HG03135 (cell line): ENCODE results near the gene ADAM10.
A peak's percentile ranks its signal among the peaks of the same experiment; 100 is the strongest.
"Not testable (repeated sequence)": the region's sequence is repeated elsewhere in the genome, so short reads cannot be mapped to it uniquely, and the experiment has no call there.

ENCODE experiments used
- ATAC-seq: cut with Tn5 transposase; IDR thresholded peaks from one replicate; pipeline ENCODE4 v1.9.1; 2021; ENCODE audit warnings: mild to moderate bottlenecking, moderate library complexity; ENCODE audit not compliant: unreplicated experiment

ADAM10 gene, protein sequence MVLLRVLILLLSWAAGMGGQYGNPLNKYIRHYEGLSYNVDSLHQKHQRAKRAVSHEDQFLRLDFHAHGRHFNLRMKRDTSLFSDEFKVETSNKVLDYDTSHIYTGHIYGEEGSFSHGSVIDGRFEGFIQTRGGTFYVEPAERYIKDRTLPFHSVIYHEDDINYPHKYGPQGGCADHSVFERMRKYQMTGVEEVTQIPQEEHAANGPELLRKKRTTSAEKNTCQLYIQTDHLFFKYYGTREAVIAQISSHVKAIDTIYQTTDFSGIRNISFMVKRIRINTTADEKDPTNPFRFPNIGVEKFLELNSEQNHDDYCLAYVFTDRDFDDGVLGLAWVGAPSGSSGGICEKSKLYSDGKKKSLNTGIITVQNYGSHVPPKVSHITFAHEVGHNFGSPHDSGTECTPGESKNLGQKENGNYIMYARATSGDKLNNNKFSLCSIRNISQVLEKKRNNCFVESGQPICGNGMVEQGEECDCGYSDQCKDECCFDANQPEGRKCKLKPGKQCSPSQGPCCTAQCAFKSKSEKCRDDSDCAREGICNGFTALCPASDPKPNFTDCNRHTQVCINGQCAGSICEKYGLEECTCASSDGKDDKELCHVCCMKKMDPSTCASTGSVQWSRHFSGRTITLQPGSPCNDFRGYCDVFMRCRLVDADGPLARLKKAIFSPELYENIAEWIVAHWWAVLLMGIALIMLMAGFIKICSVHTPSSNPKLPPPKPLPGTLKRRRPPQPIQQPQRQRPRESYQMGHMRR

DNA sequence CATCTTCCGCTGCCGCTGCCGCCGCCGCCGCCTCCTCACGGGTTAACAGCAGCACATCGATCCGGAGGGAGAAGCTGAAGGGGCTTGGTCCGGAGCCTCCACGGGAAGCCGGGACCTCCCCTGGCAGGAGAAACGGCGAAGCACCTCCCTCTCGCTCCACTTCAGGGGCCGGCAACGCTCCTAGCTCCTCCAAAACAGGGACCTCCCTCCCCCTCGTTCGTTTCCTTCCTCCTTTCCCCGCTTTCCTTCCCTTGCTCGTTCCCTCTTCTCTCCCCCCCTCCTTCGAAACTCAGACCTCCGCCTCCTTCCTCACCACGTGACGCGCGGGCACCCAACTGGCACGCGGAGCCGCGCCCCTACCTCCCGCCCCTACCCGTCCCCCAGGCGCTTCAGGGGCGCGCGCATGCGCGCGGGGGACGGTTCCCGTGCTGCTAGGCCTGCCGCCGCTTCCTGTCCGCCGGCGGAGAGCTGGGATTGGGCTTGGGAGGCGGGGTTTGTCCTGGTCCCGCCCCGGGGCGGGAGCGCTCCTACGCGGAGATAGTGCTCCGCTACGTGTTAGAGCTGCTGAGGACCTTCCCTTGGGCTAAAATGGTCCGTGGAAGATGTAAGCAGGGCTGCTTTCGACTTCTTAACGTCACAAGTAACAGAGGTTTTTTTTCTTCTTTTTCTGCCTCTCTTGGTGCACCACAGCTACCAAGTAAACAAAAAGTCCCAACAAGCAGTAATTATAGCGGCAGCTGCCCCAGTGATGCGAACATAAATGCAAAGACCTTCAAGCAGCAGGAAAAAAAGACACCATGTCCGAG is at the start of gene ADAM10:
Gene ADAM10, minus strand, starts transcription at position 176 of the 806 bp plus-strand sequence. Its CDS starts 173 bp downstream, at position 3.
- ATAC-seq = peak; percentile 79

DNA sequence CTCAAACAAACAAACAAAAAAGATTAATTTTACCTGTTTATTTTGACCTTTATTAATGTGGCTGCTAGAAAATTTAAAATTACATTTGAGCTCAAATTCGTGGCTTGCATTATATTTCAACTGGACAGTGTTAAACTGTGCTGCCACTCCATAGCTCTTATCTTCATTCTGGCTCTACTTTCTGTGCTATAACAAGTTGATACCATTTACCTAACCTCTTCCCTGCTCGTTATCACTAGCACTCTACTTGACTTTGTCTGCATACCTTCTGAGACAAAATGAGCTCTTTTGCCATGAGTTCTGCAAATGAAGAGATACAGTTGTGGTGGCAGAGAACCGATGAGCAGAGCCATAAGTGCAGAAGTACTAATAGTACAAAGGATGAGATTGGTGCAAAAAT is 48.0 kb upstream of the ADAM10 start:
- no peak for ATAC-seq

DNA sequence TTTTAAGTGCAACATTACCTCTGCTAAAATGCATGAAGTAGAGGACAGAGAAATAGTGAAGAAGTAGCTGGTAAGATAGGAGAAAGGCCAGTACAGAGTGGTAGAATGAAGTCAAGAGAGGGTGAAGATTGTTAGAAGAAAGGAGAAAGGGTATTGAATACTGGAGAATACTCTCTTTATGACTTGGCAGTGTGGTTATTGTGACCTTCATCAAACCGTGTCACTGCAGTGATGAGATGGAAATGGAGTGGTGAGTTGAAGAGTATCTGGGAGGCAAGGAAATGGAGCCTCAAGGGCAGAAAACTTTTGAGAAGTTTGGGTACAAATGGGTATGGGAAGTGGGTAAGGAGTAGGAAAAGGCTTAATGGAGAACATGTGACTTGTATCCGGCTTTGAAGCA is 46.3 kb upstream of the ADAM10 start:
- no peak for ATAC-seq

DNA sequence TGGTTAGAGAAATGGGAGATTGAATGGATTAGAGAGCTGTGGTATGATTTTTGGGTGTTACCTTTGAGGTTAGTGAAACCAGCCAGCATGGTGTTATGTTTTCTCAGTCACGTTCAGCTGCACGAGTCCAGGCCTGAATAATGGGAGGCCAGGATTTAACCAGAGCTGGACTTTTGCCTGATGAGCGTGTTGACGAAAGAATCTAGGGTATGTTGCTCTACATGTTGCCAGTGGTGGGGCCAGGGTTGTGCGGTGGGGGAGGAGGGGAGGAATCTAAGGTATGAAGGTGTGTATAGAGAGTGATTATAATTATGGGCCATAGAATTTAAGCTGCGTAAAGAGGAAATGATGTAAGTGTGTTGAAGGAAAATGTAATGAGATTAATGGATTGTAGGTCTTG is 44.4 kb upstream of the ADAM10 start:
- no peak for ATAC-seq

DNA sequence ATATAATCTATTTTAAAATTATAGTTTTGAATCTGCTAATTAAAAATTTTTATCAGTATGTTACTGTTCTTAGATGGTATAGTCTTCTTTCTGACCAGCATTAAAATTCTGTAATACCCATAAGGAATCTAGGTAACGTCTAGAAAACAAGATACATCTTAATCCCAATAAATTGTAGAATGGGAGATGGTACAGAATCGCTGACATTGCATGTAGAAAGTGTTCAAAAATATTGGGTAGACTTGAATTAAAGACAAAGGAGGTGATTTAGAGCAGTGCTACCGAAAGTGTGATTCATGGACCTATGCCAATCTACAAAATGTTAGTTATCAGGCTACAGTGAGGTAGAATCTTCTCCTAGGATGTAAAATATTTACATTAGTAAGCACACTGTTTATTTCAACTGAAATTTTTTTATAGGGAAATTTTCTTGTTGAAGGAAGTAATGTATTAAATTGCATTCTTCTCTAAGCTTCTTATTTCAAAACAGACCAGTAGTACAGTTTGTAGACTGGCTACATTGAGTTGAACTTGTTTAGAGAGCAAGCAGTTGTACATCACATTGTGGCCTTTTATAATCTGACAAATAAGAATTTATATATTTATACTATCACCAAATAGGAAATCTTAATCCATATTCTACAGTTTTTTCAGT is 38.7 kb upstream of the ADAM10 start:
- no peak for ATAC-seq

DNA sequence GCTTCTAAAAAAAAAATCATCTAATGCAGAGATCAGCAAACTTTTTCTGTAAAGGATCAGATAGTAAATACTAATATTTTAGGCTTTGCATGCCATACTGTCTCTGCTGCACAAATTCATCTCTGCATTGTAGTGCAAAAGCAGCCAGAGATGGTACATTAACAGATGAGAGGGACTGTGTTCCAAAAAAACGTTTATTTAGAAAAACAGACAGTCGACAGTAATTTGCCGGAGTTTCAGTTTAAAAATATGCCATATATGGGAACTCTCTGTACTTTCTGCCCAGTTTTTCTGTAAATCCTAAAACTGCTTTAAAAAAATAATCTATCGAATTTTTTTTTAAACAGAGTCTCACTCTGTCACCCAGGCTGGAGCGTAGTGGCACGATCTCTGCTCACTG is 35.8 kb upstream of the ADAM10 start:
- ATAC-seq = no peak

DNA sequence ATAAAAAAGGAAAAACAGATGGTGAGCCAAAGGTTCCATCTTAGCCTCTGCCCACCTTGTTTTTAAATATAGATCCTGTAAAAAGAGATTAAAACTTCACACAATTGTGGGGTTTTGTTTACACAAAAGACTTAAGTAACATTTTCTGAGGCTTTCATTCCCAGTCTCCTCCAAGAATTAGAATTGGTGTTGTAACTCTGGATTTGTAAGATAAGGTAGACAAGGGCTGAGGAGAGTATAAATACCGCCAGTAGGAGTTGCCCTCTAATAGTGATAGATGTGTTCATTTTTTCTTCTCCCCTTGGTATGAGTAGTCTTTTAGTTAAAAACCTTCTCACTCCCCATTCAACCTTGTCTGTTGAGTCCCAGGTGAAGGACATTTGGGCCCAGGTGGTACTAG is 30.0 kb upstream of the ADAM10 start:
- no peak for ATAC-seq

DNA sequence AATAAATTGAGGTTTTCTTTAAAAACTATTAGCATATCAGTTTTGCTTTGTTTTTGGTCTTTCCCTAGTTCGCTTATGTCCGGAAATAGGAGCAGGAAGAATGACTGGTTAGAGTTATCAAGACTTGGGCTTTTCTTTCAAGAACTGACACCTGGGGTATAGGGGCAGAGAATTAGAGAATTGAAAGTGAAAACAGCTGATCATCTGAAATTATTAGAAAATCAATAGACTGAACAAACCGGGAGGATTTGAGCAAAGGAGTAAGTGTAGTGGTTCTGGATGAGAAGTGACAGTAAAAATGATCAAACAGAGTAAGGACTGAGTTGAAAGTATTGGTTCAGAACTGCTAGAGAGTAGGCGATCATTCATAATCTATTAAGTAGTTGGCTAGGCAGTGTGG is 27.6 kb upstream of the ADAM10 start:
- peak; percentile 63 for ATAC-seq

DNA sequence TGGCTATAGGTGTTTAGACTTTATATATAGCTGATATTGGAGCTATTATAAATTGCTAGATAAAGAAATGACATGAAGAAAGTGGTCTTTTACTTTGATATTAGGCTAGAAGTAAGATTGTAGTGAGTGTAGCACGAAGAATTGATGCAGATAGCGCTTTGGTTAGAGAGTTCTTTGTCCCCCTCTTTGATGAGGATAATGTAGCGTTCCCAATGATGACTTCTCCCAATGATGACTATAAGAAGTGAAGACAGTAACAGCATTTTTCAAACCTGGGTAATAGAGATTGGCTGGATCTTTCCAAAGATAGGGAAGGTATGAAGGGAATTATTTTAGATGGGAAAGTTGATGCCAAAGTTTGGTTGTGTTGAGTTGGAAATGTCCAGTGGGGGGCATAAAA is 25.9 kb upstream of the ADAM10 start:
- ATAC-seq = no peak

DNA sequence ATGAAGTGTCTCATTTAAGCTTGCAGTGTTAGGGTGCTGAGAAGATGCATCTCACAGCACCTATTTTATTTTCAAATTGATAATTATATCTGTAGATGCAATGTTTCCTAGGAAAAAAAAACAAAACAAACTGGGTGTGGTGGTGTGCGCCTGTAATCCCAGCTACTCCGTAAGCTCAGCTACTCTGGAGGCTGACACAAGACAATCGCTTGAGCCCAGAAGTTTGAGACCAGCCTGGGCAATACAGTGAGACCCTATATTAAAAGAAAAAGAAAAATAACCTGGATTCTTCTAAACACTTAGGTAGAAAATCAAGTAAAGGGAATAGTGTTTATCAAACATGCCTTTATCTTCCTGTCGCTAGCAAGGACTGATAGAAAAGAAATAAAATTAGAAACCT is 23.5 kb upstream of the ADAM10 start:
- no peak for ATAC-seq

DNA sequence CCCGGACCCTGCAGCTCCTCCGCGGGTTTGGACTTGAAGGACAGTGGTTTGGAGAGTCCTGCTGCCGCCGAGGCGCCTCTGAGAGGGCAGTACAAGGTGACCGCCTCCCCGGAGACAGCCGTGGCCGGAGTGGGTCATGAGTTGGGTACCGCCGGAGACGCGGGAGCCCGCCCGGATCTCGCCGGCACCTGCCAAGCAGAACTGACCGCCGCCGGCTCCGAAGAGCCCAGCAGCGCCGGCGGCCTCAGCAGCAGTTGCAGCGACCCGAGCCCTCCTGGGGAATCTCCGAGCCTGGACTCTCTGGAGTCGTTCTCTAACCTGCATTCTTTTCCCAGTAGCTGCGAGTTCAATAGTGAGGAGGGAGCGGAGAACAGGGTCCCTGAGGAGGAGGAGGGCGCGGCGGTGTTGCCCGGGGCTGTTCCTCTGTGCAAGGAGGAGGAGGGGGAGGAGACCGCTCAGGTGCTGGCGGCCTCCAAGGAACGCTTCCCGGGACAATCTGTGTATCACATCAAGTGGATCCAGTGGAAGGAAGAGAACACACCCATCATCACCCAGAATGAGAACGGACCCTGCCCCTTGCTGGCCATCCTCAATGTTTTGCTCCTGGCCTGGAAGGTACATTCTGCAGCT is 22.2 kb upstream of the ADAM10 start:
- ATAC-seq = peak; percentile 15

DNA sequence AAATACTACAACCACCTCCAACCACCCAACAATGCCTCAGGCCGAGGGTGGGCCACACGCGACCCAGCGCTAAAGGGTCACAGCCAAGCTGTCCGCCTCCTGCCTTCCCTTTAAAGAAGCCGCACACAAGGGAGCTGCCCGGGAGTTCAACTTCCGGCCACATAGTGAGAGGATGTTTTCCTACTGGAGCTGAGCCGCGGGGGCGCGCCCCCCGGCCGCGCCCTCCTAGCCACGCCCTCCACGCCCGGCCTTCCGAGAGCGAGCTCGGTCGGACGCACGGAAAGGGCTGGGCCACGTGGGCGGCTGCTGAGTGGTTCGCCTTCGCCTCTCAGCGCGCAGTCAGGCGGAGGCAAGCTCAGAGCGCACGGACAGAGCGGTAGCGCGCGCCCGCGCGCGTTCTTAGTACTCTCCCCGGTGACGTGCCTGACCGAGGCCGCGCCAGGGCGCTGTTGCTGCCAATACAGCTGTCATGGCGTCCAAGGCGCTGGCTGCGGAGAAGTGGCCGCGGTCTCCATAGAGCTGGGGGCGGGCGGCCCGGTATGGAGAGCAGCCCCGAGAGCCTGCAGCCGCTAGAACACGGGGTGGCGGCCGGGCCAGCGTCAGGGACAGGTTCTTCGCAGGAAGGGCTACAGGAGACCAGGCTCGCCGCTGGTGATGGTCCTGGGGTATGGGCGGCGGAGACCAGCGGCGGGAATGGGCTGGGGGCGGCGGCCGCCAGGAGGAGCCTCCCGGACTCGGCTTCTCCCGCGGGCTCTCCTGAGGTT is 21.5 kb upstream of the ADAM10 start, which contains the start of gene MINDY2:
Gene MINDY2, plus strand, starts transcription at position 446 of the 764 bp plus-strand sequence. Its CDS starts 94 bp downstream, at position 540.
- ATAC-seq = peak; percentile 92

DNA sequence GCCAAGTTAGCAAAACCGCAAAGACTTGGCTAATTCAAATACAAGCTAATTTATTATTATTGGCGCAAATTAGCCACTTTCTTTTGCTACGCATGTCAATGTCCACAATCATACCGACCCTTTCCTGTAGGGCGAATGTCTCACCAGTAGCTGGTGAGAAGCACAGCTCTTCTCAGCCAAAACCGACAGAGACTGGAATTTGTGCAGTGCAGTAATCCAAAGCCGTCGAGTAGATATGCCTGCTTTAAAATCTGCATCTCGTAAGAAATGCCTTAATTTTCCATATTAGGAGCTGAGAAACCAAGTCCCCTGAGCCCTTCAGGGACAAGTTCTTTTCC is 21.0 kb upstream of the ADAM10 start:
- ATAC-seq = peak; percentile 30

DNA sequence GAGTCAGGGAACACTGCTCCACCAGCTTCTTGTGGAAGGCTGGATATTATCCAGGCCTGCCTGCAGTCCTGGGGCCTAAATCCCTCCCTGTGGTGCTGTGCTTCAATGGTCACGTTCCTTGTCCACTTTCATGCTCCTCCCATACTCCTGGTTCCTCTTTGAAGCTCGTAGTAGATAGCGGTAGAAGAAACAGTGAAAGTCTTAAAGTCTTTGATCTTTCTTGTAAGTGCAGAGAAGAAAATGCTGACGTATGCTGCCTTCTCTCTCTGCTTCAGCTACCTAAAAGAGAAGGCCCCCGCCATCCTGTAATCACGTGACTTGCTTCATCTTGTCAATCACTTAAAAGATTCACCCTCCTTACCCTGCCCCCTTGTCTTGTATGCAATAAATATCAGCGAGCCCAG is 19.1 kb upstream of the ADAM10 start:
- ATAC-seq = not testable (repeated sequence)

DNA sequence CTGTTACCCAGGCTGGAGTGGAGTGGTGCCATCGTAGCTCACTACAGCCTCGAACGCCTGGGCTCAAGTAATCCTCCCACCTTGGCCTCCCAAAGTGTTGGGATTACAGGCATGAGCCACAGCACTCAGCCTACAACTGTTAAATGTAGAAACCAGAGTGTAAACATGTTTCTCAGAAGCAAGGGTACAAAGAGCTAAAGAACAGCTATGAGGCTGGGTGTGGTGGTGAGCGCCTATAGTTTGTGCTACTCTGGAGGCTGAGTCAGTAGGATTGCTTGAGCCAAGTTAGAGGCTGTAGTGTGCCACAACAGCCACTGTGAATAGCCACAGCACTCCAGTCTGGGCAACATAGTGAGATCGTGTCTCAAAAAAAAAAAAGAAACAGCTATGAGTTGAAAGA is 16.8 kb upstream of the ADAM10 start:
- ATAC-seq = no peak

DNA sequence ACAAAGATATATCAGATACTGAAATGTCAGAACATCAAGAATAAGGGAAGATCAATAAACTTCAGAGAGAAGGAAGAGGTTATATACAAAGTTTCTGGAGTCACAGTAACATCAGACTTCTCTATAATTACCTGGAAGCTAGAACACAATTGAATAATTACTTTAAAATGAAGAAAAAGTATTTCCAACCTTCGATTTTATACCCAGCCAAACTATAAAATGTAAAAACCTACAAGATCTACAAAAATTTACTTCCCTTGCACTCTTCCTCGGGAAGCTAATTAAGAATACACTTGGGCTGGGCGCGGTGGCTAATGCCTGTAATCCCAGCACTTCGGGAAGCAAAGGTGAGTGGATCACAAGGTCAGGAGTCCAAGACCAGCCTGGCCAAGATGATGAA is 15.0 kb upstream of the ADAM10 start:
- ATAC-seq = no peak

DNA sequence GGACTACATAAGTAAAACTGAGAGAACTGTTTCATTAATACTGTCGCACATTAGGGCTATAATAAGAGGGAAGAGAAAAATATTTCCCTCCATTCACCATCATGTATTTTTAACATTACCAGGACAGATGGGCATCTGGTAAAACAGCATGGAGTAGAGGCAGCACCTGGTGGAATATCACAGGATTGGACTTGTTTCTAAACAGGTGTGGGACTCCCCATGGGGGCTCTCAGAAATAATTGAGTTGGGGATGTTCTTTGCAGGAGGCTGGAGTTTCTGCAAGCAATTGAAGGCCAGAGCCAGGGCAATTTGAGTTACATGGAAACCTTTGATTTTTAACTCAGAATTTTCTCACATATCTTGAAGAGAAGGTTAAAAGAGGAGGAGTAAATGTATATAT is 13.2 kb upstream of the ADAM10 start:
- no peak for ATAC-seq

DNA sequence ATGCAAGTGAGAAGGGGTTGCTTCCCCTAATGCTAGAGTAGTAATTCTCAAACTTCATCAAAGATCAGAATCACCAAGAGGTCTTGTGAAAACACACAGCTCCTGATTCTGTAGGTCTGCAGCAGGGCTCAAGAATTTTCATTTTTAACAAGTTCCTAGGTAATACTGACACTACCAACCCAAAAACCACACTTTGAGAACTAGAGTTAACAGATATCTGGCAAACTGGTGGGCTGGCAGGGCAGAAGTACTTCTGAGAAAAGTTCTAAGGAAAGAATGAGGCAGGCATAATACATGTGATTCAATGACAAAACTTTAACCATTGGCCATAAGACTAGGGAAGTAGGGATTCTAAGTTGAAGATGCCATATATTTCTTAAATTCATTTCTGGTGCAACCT is 12.8 kb upstream of the ADAM10 start:
- no peak for ATAC-seq

DNA sequence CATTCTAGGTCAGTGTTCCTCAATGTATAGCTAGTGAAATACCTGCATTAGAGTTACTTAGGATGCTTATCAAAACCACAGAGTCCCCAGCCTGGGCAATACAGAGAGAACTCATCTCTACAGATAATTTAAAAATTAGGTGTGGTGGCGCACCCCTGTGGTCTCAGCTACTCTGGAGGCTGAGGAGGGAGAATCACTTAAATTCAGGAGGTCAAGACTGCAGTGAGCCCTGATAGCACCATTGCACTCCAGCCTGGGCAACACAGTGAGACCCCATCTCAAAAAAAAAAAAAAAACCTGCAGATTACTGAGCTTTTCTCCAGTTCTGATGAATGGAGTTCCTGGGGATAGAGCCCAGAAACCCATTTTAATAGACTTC is 11.5 kb upstream of the ADAM10 start:
- no peak for ATAC-seq
